HG03521 (cell line): ENCODE measurements around the gene MOB2.

Experiments used
- ATAC-seq: cut with Tn5 transposase; IDR thresholded peaks from one replicate; pipeline ENCODE4 v1.9.1; 2021; ENCODE audit warnings: mild to moderate bottlenecking, moderate library complexity; ENCODE audit not compliant: unreplicated experiment

The MOB2 gene

GRCh38 chr11:1504581-1505290 lies 18.2 kb upstream of the MOB2 start:
- ATAC-seq = no peak

- ATAC-seq = no peak
Observed at GRCh38 chr11:1504138-1504537, 17.6 kb upstream of the MOB2 start.

GRCh38 chr11:1503708-1504104 lies 17.1 kb upstream of the MOB2 start:
- ATAC-seq = no peak

GRCh38 chr11:1502954-1503707 lies 16.6 kb upstream of the MOB2 start:
- ATAC-seq = no peak

GRCh38 chr11:1502168-1502953 lies 15.8 kb upstream of the MOB2 start:
- no peak for ATAC-seq

GRCh38 chr11:1501421-1502167 lies 15.0 kb upstream of the MOB2 start:
- ATAC-seq = no peak

- no peak for ATAC-seq
Observed at GRCh38 chr11:1500466-1501420, 14.2 kb upstream of the MOB2 start.

GRCh38 chr11:1499899-1500298 lies 13.3 kb upstream of the MOB2 start:
- no peak for ATAC-seq

- ATAC-seq = no peak
Observed at GRCh38 chr11:1499261-1499890, 12.8 kb upstream of the MOB2 start.

- ATAC-seq = no peak
Observed at GRCh38 chr11:1498262-1498661, 11.7 kb upstream of the MOB2 start.

- no peak for ATAC-seq
Observed at GRCh38 chr11:1497600-1497999, 11.0 kb upstream of the MOB2 start.

- no peak for ATAC-seq
Observed at GRCh38 chr11:1496761-1497095, 10.1 kb upstream of the MOB2 start.

- no peak for ATAC-seq
Observed at GRCh38 chr11:1496091-1496760, 9.6 kb upstream of the MOB2 start.

GRCh38 chr11:1494650-1495049 lies 8.1 kb upstream of the MOB2 start:
- no peak for ATAC-seq

GRCh38 chr11:1493650-1494244 lies 7.2 kb upstream of the MOB2 start:
- no peak for ATAC-seq

- no peak for ATAC-seq
Observed at GRCh38 chr11:1491379-1491778, 4.8 kb upstream of the MOB2 start.

GRCh38 chr11:1490651-1491050 lies 4.1 kb upstream of the MOB2 start:
- no peak for ATAC-seq

- ATAC-seq = no peak
Observed at GRCh38 chr11:1488575-1489180, 2.1 kb upstream of the MOB2 start.
